LNCaP clone FGC (cell line): Measurements from ENCODE around the gene SLC16A11.
"Not testable (repeated sequence)": the region's sequence is repeated elsewhere in the genome, so short reads cannot be mapped to it uniquely, and the experiment has no call there.

Experiments used
- DNase-seq: peaks from one replicate; pipeline ENCODE4 v3.0.0-alpha.2; 2011; ENCODE audit warnings: low read depth
- H3K4me3 ChIP-seq: 2 replicates; pipeline ENCODE4 v1.5.1; 2011; ENCODE audit warnings: mild to moderate bottlenecking, low read depth, low read length, control low read depth
- CTCF ChIP-seq: IDR thresholded peaks from 2 replicates; pipeline ENCODE4 v1.5.1; 2012; ENCODE audit warnings: mild to moderate bottlenecking; ENCODE audit not compliant: control insufficient read depth, insufficient read depth; ENCODE audit errors: extremely low read depth

SLC16A11 gene, protein sequence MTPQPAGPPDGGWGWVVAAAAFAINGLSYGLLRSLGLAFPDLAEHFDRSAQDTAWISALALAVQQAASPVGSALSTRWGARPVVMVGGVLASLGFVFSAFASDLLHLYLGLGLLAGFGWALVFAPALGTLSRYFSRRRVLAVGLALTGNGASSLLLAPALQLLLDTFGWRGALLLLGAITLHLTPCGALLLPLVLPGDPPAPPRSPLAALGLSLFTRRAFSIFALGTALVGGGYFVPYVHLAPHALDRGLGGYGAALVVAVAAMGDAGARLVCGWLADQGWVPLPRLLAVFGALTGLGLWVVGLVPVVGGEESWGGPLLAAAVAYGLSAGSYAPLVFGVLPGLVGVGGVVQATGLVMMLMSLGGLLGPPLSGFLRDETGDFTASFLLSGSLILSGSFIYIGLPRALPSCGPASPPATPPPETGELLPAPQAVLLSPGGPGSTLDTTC

GRCh38 chr17:7043497-7044198 is at the start of gene SLC16A11:
SLC16A11 (minus strand) TSS chr17:7044092; CDS start chr17:7043513, 579 bp downstream.
- DNase-seq = no peak
- no peak within 1 kb of the TSS for H3K4me3 ChIP-seq
- TF ChIP-seq CTCF = no peak

GRCh38 chr17:7091311-7092005 is 47.6 kb upstream of the SLC16A11 start:
- not testable (repeated sequence) for DNase-seq, H3K4me3 ChIP-seq

GRCh38 chr17:7089570-7089969 is 45.7 kb upstream of the SLC16A11 start:
- not testable (repeated sequence) for H3K4me3 ChIP-seq, DNase-seq

- not testable (repeated sequence) for H3K4me3 ChIP-seq, DNase-seq
Measured at GRCh38 chr17:7088442-7088841, 44.5 kb upstream of the SLC16A11 start.

- no peak for TF ChIP-seq CTCF
- DNase-seq = no peak
- no peak overlapping the region for H3K4me3 ChIP-seq
Measured at GRCh38 chr17:7084088-7084487, 40.2 kb upstream of the SLC16A11 start.

- H3K4me3 ChIP-seq = no peak overlapping the region
- DNase-seq = no peak
- no peak for TF ChIP-seq CTCF
Measured at GRCh38 chr17:7083592-7083991, 39.7 kb upstream of the SLC16A11 start.

DNA sequence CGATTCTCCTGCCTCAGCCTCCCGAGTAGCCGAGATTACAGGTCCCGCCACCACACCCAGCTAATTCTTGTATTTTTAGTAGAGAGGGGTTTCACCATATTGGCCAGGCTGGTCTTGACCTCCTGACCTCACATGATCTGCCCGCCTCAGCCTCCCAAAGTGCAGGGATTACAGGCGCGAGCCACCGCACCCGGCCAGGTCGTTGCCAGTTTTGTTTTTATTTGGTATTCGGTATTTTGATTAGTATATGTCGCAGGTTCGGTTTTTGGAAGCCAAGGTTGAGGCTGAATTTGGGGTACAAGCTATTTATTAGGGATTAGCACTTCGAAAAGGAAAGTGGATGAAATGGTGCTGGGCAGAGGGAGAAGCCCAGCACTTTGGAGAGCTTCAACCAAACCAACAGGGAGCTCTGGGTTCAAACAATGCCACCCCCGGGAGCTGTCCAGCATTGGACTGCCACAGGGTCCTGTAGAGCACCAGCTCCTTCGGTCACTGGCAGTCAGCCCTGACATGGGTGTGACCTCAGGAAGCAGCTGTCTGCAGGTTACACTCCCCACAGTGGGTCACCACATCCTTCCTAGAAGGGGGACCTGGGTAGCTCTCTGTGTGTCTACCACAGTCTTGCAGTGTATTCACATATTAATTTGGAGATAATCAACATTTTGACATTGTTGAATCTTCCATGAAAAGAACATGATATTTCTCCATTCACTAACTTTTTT is 37.6 kb upstream of the SLC16A11 start:
- H3K4me3 ChIP-seq = no peak overlapping the region
- no peak for TF ChIP-seq CTCF
- no peak for DNase-seq
